K562 (cell line): ENCODE measurements around the gene RACGAP1. TPM values are rescaled to one million over a fixed set of nuclear protein-coding genes. Genes with fewer than 3 reads are reported as not detected.

Source experiments
- ATAC-seq: fragments of 200-7000 bp; cut with Tn5 transposase; 3 replicates; pipeline ENCODE4 v1.9.1; 2020; ENCODE audit warnings: moderate library complexity
- BruUV-seq: library from RNA; stranded (reverse); fragments of 400-500 nt; replicated peaks from 2 replicates; lab custom pipeline; 2021; lab: Mats Ljungman, UMichigan
- CTCF ChIA-PET: fragments of 300-600 bp; formaldehyde crosslinking; extraction: SDS; loops from one replicate; lab custom pipeline; 2021; ENCODE audit warnings: low intra/inter-chr PET ratio; lab: Yijun Ruan, JAX
- POLR2A ChIA-PET: fragments of 300-600, 350-650 bp; sonication (Branson Sonifier 250); formaldehyde crosslinking; extraction: SDS; loops from one replicate; lab custom pipeline; 2021; ENCODE audit warnings: antibody characterized with exemption, inconsistent platforms; lab: Yijun Ruan, JAX
- DNase-seq, 4 experiments: peaks; one replicate each; pipeline versions ENCODE4 v3.0.0 to v3.0.0-alpha.2; 2011 to 2018; ENCODE audit warnings: low spot score in 3 of 4, mixed read lengths in 3 of 4; ENCODE audit errors: extremely low read depth in 1 of 4
- FAIRE-seq: peaks from 2 replicates; lab custom pipeline; 2011; peaks lifted over from hg19 to GRCh38; lab: Jason Lieb, UNC
- H2AFZ ChIP-seq: 2 replicates; pipeline ENCODE4 v1.6.0; 2011; ENCODE audit warnings: low read depth, low read length, control low read depth, inconsistent platforms
- H3K27ac ChIP-seq: fragments of 200-600 bp; 3 replicates; pipeline ENCODE4 v1.8.0; 2011; ENCODE audit warnings: low read depth, mild to moderate bottlenecking, control low read depth, inconsistent platforms, low read length, moderate library complexity, mixed read lengths; ENCODE audit errors: extremely low read depth
- H3K27me3 ChIP-seq, 2 experiments: fragments of 300-600 bp in 1 of 2; 2 replicates in 1 of 2; 3 replicates in 1 of 2; pipeline versions ENCODE4 v1.6.0 to v1.8.0; 2011; ENCODE audit warnings: inconsistent platforms in 2 of 2, low read length in 2 of 2, mild to moderate bottlenecking in 1 of 2, mixed read lengths in 1 of 2, moderate library complexity in 1 of 2; ENCODE audit not compliant: control insufficient read depth in 2 of 2, insufficient read depth in 2 of 2
- H3K36me3 ChIP-seq: fragments of 300-600 bp; 3 replicates; pipeline ENCODE4 v1.8.0; 2011; ENCODE audit warnings: mild to moderate bottlenecking, low read length, inconsistent platforms; ENCODE audit not compliant: control insufficient read depth, insufficient read depth
- H3K4me1 ChIP-seq, 2 experiments: fragments of 200-600 bp in 1 of 2; replicated peaks in 1 of 2; 2 replicates in 1 of 2; 3 replicates in 1 of 2; pipeline versions ENCODE4 v1.5.1 to v1.8.0; 2011; ENCODE audit warnings: inconsistent platforms in 2 of 2, low read length in 2 of 2, mild to moderate bottlenecking in 1 of 2, mixed read lengths in 1 of 2, moderate library complexity in 1 of 2; ENCODE audit not compliant: control insufficient read depth in 2 of 2, insufficient read depth in 2 of 2
- H3K4me2 ChIP-seq: 2 replicates; pipeline ENCODE4 v1.6.1; 2011; ENCODE audit warnings: low read length, control low read depth, inconsistent platforms, mixed read lengths; ENCODE audit not compliant: insufficient read depth
- H3K4me3 ChIP-seq: fragments of 200-600 bp; sonication (generic), shearing (Covaris generic); 2 replicates; pipeline ENCODE4 v1.5.1; 2016; ENCODE audit warnings: control low read depth, inconsistent platforms
- H3K79me2 ChIP-seq: fragments of 200-600 bp; 3 replicates; pipeline ENCODE4 v1.8.0; 2011; ENCODE audit warnings: low read length, inconsistent platforms; ENCODE audit not compliant: control insufficient read depth, insufficient read depth
- H3K9ac ChIP-seq, 2 experiments: 2 replicates each; pipeline versions ENCODE4 v1.6.0 to v1.6.1; 2011; ENCODE audit warnings: low read depth in 2 of 2, low read length in 2 of 2, control low read depth in 1 of 2, inconsistent platforms in 1 of 2, mild to moderate bottlenecking in 1 of 2, mixed read lengths in 1 of 2; ENCODE audit not compliant: insufficient read depth in 1 of 2
- H3K9me1 ChIP-seq: one replicate; pipeline ENCODE4 v1.6.0; 2011; ENCODE audit warnings: inconsistent platforms, mild to moderate bottlenecking, low read length, moderate library complexity; ENCODE audit not compliant: control insufficient read depth, insufficient read depth
- H3K9me3 ChIP-seq: replicated peaks from 2 replicates; pipeline ENCODE4 v1.5.1; 2011; ENCODE audit warnings: low read depth, low read length, inconsistent platforms; ENCODE audit not compliant: control insufficient read depth, insufficient read depth
- H4K20me1 ChIP-seq: replicated peaks from 2 replicates; pipeline ENCODE4 v1.6.1; 2011; ENCODE audit warnings: low read length, inconsistent platforms, mixed read lengths; ENCODE audit not compliant: control insufficient read depth, insufficient read depth
- HOXB6 ChIP-seq: fragments of 250-450 bp; sonication (Bioruptor Pico); IDR thresholded peaks from 2 replicates; pipeline ENCODE4 v1.5.1; 2022; ENCODE audit warnings: mild to moderate bottlenecking, borderline replicate concordance
- MYBL2 ChIP-seq, 2 experiments: fragments of 450-650 bp in 1 of 2; sonication (generic) in 1 of 2; formaldehyde crosslinking in 1 of 2; IDR thresholded peaks; 2 replicates each; pipeline versions ENCODE4 v1.6.1 to v1.8.1; 2017 to 2022; ENCODE audit warnings: borderline replicate concordance in 1 of 2, inconsistent platforms in 1 of 2, low read depth in 1 of 2, mild to moderate bottlenecking in 1 of 2, missing genetic modification reagents in 1 of 2, moderate library complexity in 1 of 2
- RBM14 ChIP-seq: fragments of 200-400 bp; formaldehyde crosslinking; IDR thresholded peaks from 2 replicates; pipeline ENCODE4 v1.6.1; 2018; ENCODE audit warnings: low read depth, mild to moderate bottlenecking, low read length, moderate library complexity, borderline replicate concordance; ENCODE audit not compliant: insufficient read depth
- RUNX1 ChIP-seq: sonication (generic); IDR thresholded peaks from 2 replicates; pipeline ENCODE4 v1.6.1; 2016; ENCODE audit warnings: antibody characterized with exemption, low read depth
- SETDB1 ChIP-seq: IDR thresholded peaks from one replicate; pipeline ENCODE4 v1.6.1; 2012; ENCODE audit warnings: low read length, control low read depth, inconsistent platforms
- SUPT5H ChIP-seq: fragments of 450-650 bp; IDR thresholded peaks from 2 replicates; pipeline ENCODE4 v1.6.1; 2016
- TAF15 ChIP-seq: fragments of 200-400 bp; formaldehyde crosslinking; IDR thresholded peaks from 2 replicates; pipeline ENCODE4 v1.6.1; 2017; ENCODE audit warnings: mild to moderate bottlenecking, low read depth, low read length, moderate library complexity
- WGBS: fragments of 100-300 bp; shearing (Covaris generic); methylation state at CpG from one replicate; pipeline ENCODE4 v1.1.6; 2016; ENCODE audit warnings: low coverage, mixed read lengths; ENCODE audit not compliant: insufficient coverage; ENCODE audit errors: missing lambda C conversion rate; 5-methylcytosine and 5-hydroxymethylcytosine counted together
- in situ Hi-C: fragments of 300-500 bp; cut with MboI; formaldehyde crosslinking; loops from 4 replicates; pipeline ENCODE4 v1.15.0; 2018; ENCODE audit warnings: inconsistent platforms, mixed read lengths
- intact Hi-C: fragments of 100-400 bp; cut with micrococcal nuclease; formaldehyde crosslinking; loops from 2 replicates; pipeline ENCODE4 v1.14.2; 2022
- polyA plus RNA-seq, 8 experiments: library from polyadenylated mRNA; depleted of rRNA in 4 of 8; stranded (reverse) in 5 of 8; unstranded in 3 of 8; fragments of >200 nt; fragmentation: Nextera tagmentation in 2 of 8; fragmentation: Illumina TruSeq in 1 of 8; extraction: Ambion mirVana in 2 of 8; extraction: Trizol in 1 of 8; gene quantifications; 2 replicates each; pipeline versions ENCODE4 v1.2.1 to v1.2.3, GENCODE V29; 2011 to 2014; ENCODE audit warnings: inconsistent platforms in 1 of 8, missing spikeins in 1 of 8
- total RNA-seq, 7 experiments: library from RNA; depleted of rRNA in 6 of 7; stranded (reverse); fragments of >200 nt in 6 of 7; fragmentation: Illumina TruSeq in 2 of 7; extraction: Trizol in 2 of 7; gene quantifications; 2 replicates each; pipeline versions ENCODE4 v1.2.1 to v1.2.3, GENCODE V29; 2011 to 2021; ENCODE audit warnings: low replicate concordance in 1 of 7

RACGAP1 gene
- total and polyA plus RNA-seq, 9 of the 15 experiments (the other 6 are each of a cell fraction or from before 2014, with no cell fraction given) = 56.4 to 92.9 (median 71.8) TPM

GRCh38 chr12:50013361-50014147 is 11.7 kb downstream of the RACGAP1 start:
- BruUV-seq = no TSS peak
- Histone ChIP-seq H3K36me3 (peaks cover 61% of the 10 kb centered on the region), H3K27me3 (no peaks in the 10 kb centered on the region), H3K4me3 (no peak overlapping the region), H3K79me2 (peaks cover 52% of the 10 kb centered on the region), H3K9me3 (no peaks in the 10 kb centered on the region), H3K4me1 (no peaks in the 10 kb centered on the region; a peak in 1 of 5 replicates), H3K9ac (no peak overlapping the region), H3K4me2 (no peak overlapping the region), H3K9me1 (no peaks in the 10 kb centered on the region), H2AFZ (no peak overlapping the region), H3K27ac (no peak overlapping the region), H4K20me1 (peaks cover 4% of the 10 kb centered on the region)
- ChIA-PET CTCF (no interaction called here), POLR2A (interaction anchor here (0.6 to 1.5 kb wide), 8 partner anchors 8 to 502 kb away, joined by 3 to 4 read pairs (median 3); partner anchors contain the start of gene RACGAP1)
- WGBS = 88% methylated on average over 2 of the region's 2 CpGs
- ATAC-seq (no peak), DNase-seq (no peak), FAIRE-seq (no peak)
- intact Hi-C loops (no loop called here), in situ Hi-C loops (no loop called here)
- TF ChIP-seq TAF15 (no peak), SUPT5H (peak; percentile 33)

- H4K20me1 ChIP-seq = 0 out of 2 replicates have a peak, but pooled peaks cover 3% of the 10 kb centered on the region
- in situ Hi-C loops = no loop called here
- peaks cover 24% of the 10 kb centered on the region; the same call in 2 of the 3 replicates for H3K79me2 ChIP-seq
- WGBS = 100% methylated on average over 1 of the region's 1 CpG
- no peak for ATAC-seq
- intact Hi-C loops = no loop called here
- no peak overlapping the region for H3K9ac ChIP-seq
- H3K36me3 ChIP-seq = peaks cover 73% of the 10 kb centered on the region
- no peak overlapping the region for H2AFZ ChIP-seq
- no peaks in the 10 kb centered on the region for H3K9me1 ChIP-seq
- no peaks in the 10 kb centered on the region for H3K9me3 ChIP-seq
- TF ChIP-seq RUNX1 = no peak
- TF ChIP-seq MYBL2 (IDR thresholded peaks at IDR 0.05; ENCODE audit: low read depth) = no peak
- TF ChIP-seq MYBL2 (CRISPR knock-in tag; IDR thresholded peaks at IDR 0.05; ENCODE audit: borderline replicate concordance) = no peak
- TF ChIP-seq SETDB1 = no peak
- TF ChIP-seq HOXB6 = no peak
- no peak for TF ChIP-seq RBM14
- H3K4me1 ChIP-seq = no peaks in the 10 kb centered on the region; a peak in 1 of 5 replicates
- FAIRE-seq = no peak
- H3K27me3 ChIP-seq = no peaks in the 10 kb centered on the region
- ChIA-PET POLR2A (interaction anchor here (1.1 to 3.1 kb wide), 3 partner anchors 11 to 32 kb away, joined by 4 to 14 read pairs (median 6); no protein-coding TSS in a partner anchor), CTCF (no interaction called here)
- DNase-seq = no peak
- H3K4me2 ChIP-seq = no peak overlapping the region
- H3K4me3 ChIP-seq = no peak overlapping the region
- no peak overlapping the region for H3K27ac ChIP-seq
- no TSS peak for BruUV-seq
These were observed 18.4 kb downstream of the RACGAP1 start for GRCh38 chr12:50006754-50007442.
